Measurements from ENCODE around the gene BICDL1. TPM values are rescaled to one million over a fixed set of nuclear protein-coding genes. Genes with fewer than 3 reads are reported as not detected.

BICDL1 gene
- polyA plus RNA-seq, 6 donors from 2014 or later, result 0.12 to 0.40 (median 0.30) TPM; not detected in 1

- no peak for DNase-seq
- no peaks in the 10 kb centered on the region for H3K9me3 Mint-ChIP-seq
- peak overlapping the region; percentile 78 to 96 (median 94) for H3K4me3 Mint-ChIP-seq
- peak overlapping the region in 5 of 6 donors; percentile 7 to 94 (median 81) for H3K27ac Mint-ChIP-seq
- no peaks in the 10 kb centered on the region for H3K36me3 Mint-ChIP-seq
- H3K27me3 Mint-ChIP-seq, result no peaks in the 10 kb centered on the region
- ATAC-seq (ENCODE audit: low read depth in 2 of 2), result no peak
- H3K4me1 Mint-ChIP-seq, result peaks cover 68 to 78% (median 76%) of the 10 kb centered on the region in 3 donors
These were observed 126.0 kb downstream of the BICDL1 start for GRCh38 chr12:120115066-120115465.

- H3K27me3 Mint-ChIP-seq, result no peaks in the 10 kb centered on the region
- H3K4me3 Mint-ChIP-seq, result peak overlapping the region; percentile 78 to 96 (median 94)
- no peak for DNase-seq
- H3K9me3 Mint-ChIP-seq, result no peaks in the 10 kb centered on the region
- no peak for ATAC-seq (ENCODE audit: low read depth in 2 of 2)
- peaks cover 65 to 75% (median 74%) of the 10 kb centered on the region in 3 donors for H3K4me1 Mint-ChIP-seq
- peak overlapping the region; percentile 4 to 94 (median 89) for H3K27ac Mint-ChIP-seq
- no peaks in the 10 kb centered on the region for H3K36me3 Mint-ChIP-seq
These were observed 126.8 kb downstream of the BICDL1 start for GRCh38 chr12:120115692-120116440.

- Mint-ChIP-seq H3K36me3 (no peaks in the 10 kb centered on the region), H3K27ac (peak within 1 kb of the TSS; percentile 4 to 94 (median 89)), H3K4me1 (peaks cover 63 to 74% (median 73%) of the 10 kb centered on the region in 3 donors), H3K9me3 (no peaks in the 10 kb centered on the region), H3K27me3 (no peaks in the 10 kb centered on the region), H3K4me3 (peak within 1 kb of the TSS; percentile 78 to 96 (median 94))
- no peak for ATAC-seq (ENCODE audit: low read depth in 2 of 2)
- no peak for DNase-seq
These were observed 127.4 kb downstream of the BICDL1 start, which contains the start of gene RAB35 for GRCh38 chr12:120116441-120116791. RAB35 (minus strand) TSS chr12:120116753; CDS start chr12:120116650, 103 bp downstream.

- peak overlapping the region; percentile 0 to 92 (median 86) for H3K27ac Mint-ChIP-seq
- H3K36me3 Mint-ChIP-seq, result no peaks in the 10 kb centered on the region
- DNase-seq, result peak; percentile 97
- H3K9me3 Mint-ChIP-seq, result no peaks in the 10 kb centered on the region
- peak; percentile 77 to 81 for ATAC-seq (ENCODE audit: low read depth in 2 of 2)
- no peaks in the 10 kb centered on the region for H3K27me3 Mint-ChIP-seq
- H3K4me1 Mint-ChIP-seq, result peaks cover 59 to 69% (median 67%) of the 10 kb centered on the region in 3 donors
- peak overlapping the region; percentile 78 to 94 (median 92) for H3K4me3 Mint-ChIP-seq
These were observed 128.0 kb downstream of the BICDL1 start for GRCh38 chr12:120116792-120117651.

- Mint-ChIP-seq H3K9me3 (no peaks in the 10 kb centered on the region), H3K27ac (peak overlapping the region in 4 of 6 donors; percentile 27 to 91 (median 78)), H3K27me3 (no peaks in the 10 kb centered on the region), H3K4me3 (peak overlapping the region; percentile 78 to 94 (median 92)), H3K36me3 (no peaks in the 10 kb centered on the region), H3K4me1 (peaks cover 54 to 62% (median 60%) of the 10 kb centered on the region in 3 donors)
- DNase-seq (no peak), ATAC-seq (ENCODE audit: low read depth in 2 of 2) (no peak)
These were observed 128.9 kb downstream of the BICDL1 start for GRCh38 chr12:120117961-120118320.

- peak overlapping the region; percentile 29 to 94 (median 92) for H3K4me3 Mint-ChIP-seq
- ATAC-seq (ENCODE audit: low read depth in 2 of 2) (no peak), DNase-seq (no peak)
- H3K27ac Mint-ChIP-seq, result peak overlapping the region in 4 of 6 donors; percentile 27 to 81 (median 52)
- no peaks in the 10 kb centered on the region for H3K9me3 Mint-ChIP-seq
- no peaks in the 10 kb centered on the region for H3K27me3 Mint-ChIP-seq
- H3K36me3 Mint-ChIP-seq, result no peaks in the 10 kb centered on the region
- peaks cover 49 to 63% (median 58%) of the 10 kb centered on the region in 3 donors for H3K4me1 Mint-ChIP-seq
These were observed 129.5 kb downstream of the BICDL1 start for GRCh38 chr12:120118321-120119061.

GRCh38 chr12:120119271-120119973, 130.4 kb downstream of the BICDL1 start:
- peak in 1 of 2 donors; percentile 20 for ATAC-seq (ENCODE audit: low read depth in 2 of 2)
- Mint-ChIP-seq H3K27me3 (no peaks in the 10 kb centered on the region), H3K36me3 (no peaks in the 10 kb centered on the region), H3K4me3 (peak overlapping the region in 3 of 8 donors; percentile 10 to 94 (median 49)), H3K4me1 (peaks cover 50 to 68% (median 60%) of the 10 kb centered on the region in 3 donors), H3K27ac (peak overlapping the region in 4 of 6 donors; percentile 7 to 64 (median 47)), H3K9me3 (no peaks in the 10 kb centered on the region)
- DNase-seq, result no peak

GRCh38 chr12:120121343-120121742, 132.3 kb downstream of the BICDL1 start:
- no peaks in the 10 kb centered on the region for H3K9me3 Mint-ChIP-seq
- peak overlapping the region in 1 of 8 donors; percentile 59 for H3K4me3 Mint-ChIP-seq
- H3K4me1 Mint-ChIP-seq, result peaks cover 33 to 52% (median 42%) of the 10 kb centered on the region in 3 donors

GRCh38 chr12:120121766-120122293, 132.8 kb downstream of the BICDL1 start:
- Mint-ChIP-seq H3K27ac (peak overlapping the region in 1 of 6 donors; percentile 53), H3K4me1 (peaks cover 33 to 54% (median 42%) of the 10 kb centered on the region in 3 donors), H3K9me3 (peaks cover 0 to 1% (median 0%) of the 10 kb centered on the region in 7 donors), H3K27me3 (no peaks in the 10 kb centered on the region), H3K4me3 (peak overlapping the region in 1 of 8 donors; percentile 59), H3K36me3 (no peaks in the 10 kb centered on the region)
- ATAC-seq (ENCODE audit: low read depth in 2 of 2) (no peak), DNase-seq (no peak)

More at GRCh38 chr12:120121343-120121742, 132.3 kb downstream of the BICDL1 start:
- no peaks in the 10 kb centered on the region for H3K27me3 Mint-ChIP-seq
- DNase-seq, result no peak
- no peak for ATAC-seq (ENCODE audit: low read depth in 2 of 2)
- H3K27ac Mint-ChIP-seq, result peak overlapping the region in 1 of 6 donors; percentile 53
- H3K36me3 Mint-ChIP-seq, result no peaks in the 10 kb centered on the region

- no peak for DNase-seq
- H3K27ac Mint-ChIP-seq, result peak overlapping the region in 2 of 6 donors; percentile 41 to 44
These were observed 136.0 kb downstream of the BICDL1 start for GRCh38 chr12:120125029-120125428.

GRCh38 chr12:120125792-120126634, 137.0 kb downstream of the BICDL1 start:
- peaks cover 0 to 1% (median 0%) of the 10 kb centered on the region in 7 donors for H3K9me3 Mint-ChIP-seq

More at GRCh38 chr12:120125029-120125428, 136.0 kb downstream of the BICDL1 start:
- no peak for ATAC-seq (ENCODE audit: low read depth in 2 of 2)
- H3K27me3 Mint-ChIP-seq, result no peaks in the 10 kb centered on the region
- peaks cover 4 to 8% of the 10 kb centered on the region in 2 donors for H3K36me3 Mint-ChIP-seq
- no peak overlapping the region for H3K4me3 Mint-ChIP-seq
- H3K9me3 Mint-ChIP-seq, result peaks cover 0 to 1% (median 0%) of the 10 kb centered on the region in 7 donors
- peaks cover 12 to 28% (median 17%) of the 10 kb centered on the region in 3 donors for H3K4me1 Mint-ChIP-seq

More at GRCh38 chr12:120125792-120126634, 137.0 kb downstream of the BICDL1 start:
- ATAC-seq (ENCODE audit: low read depth in 2 of 2), result no peak
- Mint-ChIP-seq H3K27me3 (no peaks in the 10 kb centered on the region), H3K4me1 (peaks cover 6 to 20% (median 12%) of the 10 kb centered on the region in 3 donors), H3K27ac (peak overlapping the region in 2 of 6 donors; percentile 39 to 67), H3K36me3 (peaks cover 4 to 8% of the 10 kb centered on the region in 2 donors), H3K4me3 (peak overlapping the region in 1 of 8 donors; percentile 43)
- DNase-seq, result no peak
